Mononuclear cell (primary cell): ENCODE results near the gene RPS18. TPM values are rescaled to one million over a fixed set of nuclear protein-coding genes. Genes with fewer than 3 reads are reported as not detected.

Experiments
- H3K27me3 ChIP-seq: 2 replicates; pipeline ENCODE4 v1.6.0; 2011; ENCODE audit warnings: low read length, control low read depth; ENCODE audit not compliant: insufficient read depth
- H3K4me1 ChIP-seq: 2 replicates; pipeline ENCODE4 v1.5.1; 2011; ENCODE audit warnings: mild to moderate bottlenecking, low read length, control low read depth; ENCODE audit not compliant: insufficient read depth
- H3K4me3 ChIP-seq: 2 replicates; pipeline ENCODE4 v1.5.1; 2011; ENCODE audit warnings: mild to moderate bottlenecking, low read length, moderate library complexity
- H3K9me3 ChIP-seq: 2 replicates; pipeline ENCODE4 v1.5.1; 2011; ENCODE audit warnings: low read depth, mild to moderate bottlenecking, control low read depth, low read length
- total RNA-seq: library from RNA; depleted of rRNA; stranded (reverse); fragments of >200 nt; gene quantifications from one replicate; pipeline ENCODE4 v1.2.3, GENCODE V29; 2012

Gene RPS18
- total RNA-seq, 1 donor = 4,638 TPM

GRCh38 chr6:33314515-33314942 lies 42.7 kb downstream of the RPS18 start:
- Histone ChIP-seq H3K4me1 (peaks cover 72% of the 10 kb centered on the region), H3K9me3 (no peaks in the 10 kb centered on the region), H3K4me3 (peak overlapping the region; percentile 98), H3K27me3 (no peaks in the 10 kb centered on the region)

- Histone ChIP-seq H3K9me3 (no peaks in the 10 kb centered on the region), H3K27me3 (no peaks in the 10 kb centered on the region), H3K4me1 (peaks cover 76% of the 10 kb centered on the region), H3K4me3 (peak overlapping the region; percentile 98)
Observed at GRCh38 chr6:33314943-33315792, 43.3 kb downstream of the RPS18 start.

GRCh38 chr6:33315793-33316602 lies 44.1 kb downstream of the RPS18 start:
- H3K9me3 ChIP-seq = no peaks in the 10 kb centered on the region
- H3K27me3 ChIP-seq = no peaks in the 10 kb centered on the region
- H3K4me1 ChIP-seq = peaks cover 76% of the 10 kb centered on the region
- no peak overlapping the region for H3K4me3 ChIP-seq

- Histone ChIP-seq H3K4me1 (peaks cover 76% of the 10 kb centered on the region), H3K27me3 (no peaks in the 10 kb centered on the region), H3K9me3 (no peaks in the 10 kb centered on the region), H3K4me3 (no peak overlapping the region)
Observed at GRCh38 chr6:33316603-33317418, 44.9 kb downstream of the RPS18 start.

- Histone ChIP-seq H3K4me1 (peaks cover 76% of the 10 kb centered on the region), H3K9me3 (no peaks in the 10 kb centered on the region), H3K4me3 (no peak overlapping the region), H3K27me3 (no peaks in the 10 kb centered on the region)
Observed at GRCh38 chr6:33317419-33317668, 45.5 kb downstream of the RPS18 start.

- no peaks in the 10 kb centered on the region for H3K27me3 ChIP-seq
- H3K4me3 ChIP-seq = peak within 1 kb of the TSS; percentile 86
- H3K4me1 ChIP-seq = peaks cover 73% of the 10 kb centered on the region
- no peaks in the 10 kb centered on the region for H3K9me3 ChIP-seq
Observed at GRCh38 chr6:33317669-33318425, 46.0 kb downstream of the RPS18 start, which contains the start of gene ZBTB22. Gene ZBTB22 (minus strand): TSS chr6:33317744. CDS start chr6:33316916, 828 bp downstream.

GRCh38 chr6:33318426-33319073 lies 46.7 kb downstream of the RPS18 start:
- Histone ChIP-seq H3K27me3 (no peaks in the 10 kb centered on the region), H3K4me3 (peak overlapping the region; percentile 86), H3K9me3 (no peaks in the 10 kb centered on the region), H3K4me1 (peaks cover 77% of the 10 kb centered on the region)

- H3K4me3 ChIP-seq = no peak overlapping the region
- no peaks in the 10 kb centered on the region for H3K9me3 ChIP-seq
- H3K4me1 ChIP-seq = peaks cover 84% of the 10 kb centered on the region
- no peaks in the 10 kb centered on the region for H3K27me3 ChIP-seq
Observed at GRCh38 chr6:33319939-33320314, 48.1 kb downstream of the RPS18 start.

- H3K9me3 ChIP-seq = no peaks in the 10 kb centered on the region
- H3K4me1 ChIP-seq = peaks cover 78% of the 10 kb centered on the region
- no peak overlapping the region for H3K4me3 ChIP-seq
- no peaks in the 10 kb centered on the region for H3K27me3 ChIP-seq
Observed at GRCh38 chr6:33320315-33321181, 48.7 kb downstream of the RPS18 start.

GRCh38 chr6:33321227-33321626 lies 49.4 kb downstream of the RPS18 start:
- no peaks in the 10 kb centered on the region for H3K9me3 ChIP-seq
- no peaks in the 10 kb centered on the region for H3K27me3 ChIP-seq
- H3K4me1 ChIP-seq = peaks cover 73% of the 10 kb centered on the region
- H3K4me3 ChIP-seq = no peak overlapping the region

- peaks cover 56% of the 10 kb centered on the region for H3K4me1 ChIP-seq
- no peaks in the 10 kb centered on the region for H3K27me3 ChIP-seq
- H3K9me3 ChIP-seq = no peaks in the 10 kb centered on the region
- peak overlapping the region; percentile 83 for H3K4me3 ChIP-seq
Observed at GRCh38 chr6:33323623-33323948, 51.7 kb downstream of the RPS18 start.

GRCh38 chr6:33324125-33324524 lies 52.2 kb downstream of the RPS18 start:
- Histone ChIP-seq H3K27me3 (no peaks in the 10 kb centered on the region), H3K4me1 (peaks cover 51% of the 10 kb centered on the region), H3K4me3 (peak overlapping the region; percentile 83), H3K9me3 (no peaks in the 10 kb centered on the region)
